HepG2 (cell line): ENCODE measurements around the gene SMIM36. TPM values are rescaled to one million over a fixed set of nuclear protein-coding genes. Genes with fewer than 3 reads are reported as not detected.

Experiments used
- AKAP8 ChIP-seq: sonication (generic); formaldehyde crosslinking; IDR thresholded peaks from 2 replicates; pipeline ENCODE4 v1.5.1; 2020; ENCODE audit warnings: mild to moderate bottlenecking, missing genetic modification reagents
- ATAD3A ChIP-seq: sonication (generic); formaldehyde crosslinking; IDR thresholded peaks from 2 replicates; pipeline ENCODE4 v1.4.0; 2020; ENCODE audit warnings: missing genetic modification reagents
- DZIP1 ChIP-seq: sonication (generic); formaldehyde crosslinking; IDR thresholded peaks from 2 replicates; pipeline ENCODE4 v1.5.0; 2020; ENCODE audit warnings: mild to moderate bottlenecking, missing genetic modification reagents
- FOXP1 ChIP-seq, 2 experiments: fragments of 450-650 bp in 1 of 2; IDR thresholded peaks; 2 replicates each; pipeline ENCODE4 v1.6.1; 2017 to 2018; ENCODE audit warnings: antibody characterized with exemption in 1 of 2
- GRHL1 ChIP-seq: sonication (generic); formaldehyde crosslinking; conservative IDR thresholded peaks from 2 replicates; pipeline ENCODE4 v1.8.0; 2022; ENCODE audit warnings: missing genetic modification reagents
- IRF9 ChIP-seq: sonication (generic); formaldehyde crosslinking; IDR thresholded peaks from 2 replicates; pipeline ENCODE4 v1.8.0; 2022; ENCODE audit warnings: missing genetic modification reagents, mild to moderate bottlenecking, borderline replicate concordance
- KDM5B ChIP-seq: sonication (generic); formaldehyde crosslinking; IDR thresholded peaks from 2 replicates; pipeline ENCODE4 v1.4.0; 2020; ENCODE audit warnings: missing genetic modification reagents, mild to moderate bottlenecking, borderline replicate concordance
- NFKB2 ChIP-seq: sonication (generic); formaldehyde crosslinking; IDR thresholded peaks from 2 replicates; pipeline ENCODE4 v1.4.0; 2020; ENCODE audit warnings: missing genetic modification reagents, borderline replicate concordance
- TEAD3 ChIP-seq: optimal IDR thresholded peaks from 2 replicates; pipeline ENCODE3; 2016; ENCODE audit warnings: borderline replicate concordance
- ZHX1 ChIP-seq: sonication (generic); formaldehyde crosslinking; IDR thresholded peaks from 2 replicates; pipeline ENCODE4 v1.8.1; 2022; ENCODE audit warnings: low read depth, mild to moderate bottlenecking, missing genetic modification reagents
- ZNF230 ChIP-seq: sonication (generic); formaldehyde crosslinking; IDR thresholded peaks from 2 replicates; pipeline ENCODE4 v1.4.0; 2020; ENCODE audit warnings: mild to moderate bottlenecking, missing genetic modification reagents
- ZNF431 ChIP-seq: sonication (generic); formaldehyde crosslinking; IDR thresholded peaks from 2 replicates; pipeline ENCODE4 v1.9.0; 2022; ENCODE audit warnings: missing genetic modification reagents, low read depth, mild to moderate bottlenecking, borderline replicate concordance
- ZNF724P ChIP-seq: sonication (generic); formaldehyde crosslinking; IDR thresholded peaks from 2 replicates; pipeline ENCODE4 v1.8.0; 2022; ENCODE audit warnings: missing genetic modification reagents, borderline replicate concordance
- ZNF766 ChIP-seq: sonication (generic); formaldehyde crosslinking; IDR thresholded peaks from 2 replicates; pipeline ENCODE4 v1.5.0; 2020; ENCODE audit warnings: missing genetic modification reagents, borderline replicate concordance
- ZNF780A ChIP-seq: sonication (generic); formaldehyde crosslinking; IDR thresholded peaks from 2 replicates; pipeline ENCODE4 v1.8.0; 2022; ENCODE audit warnings: mild to moderate bottlenecking, missing genetic modification reagents, moderate library complexity
- ZNF788 ChIP-seq: sonication (generic); formaldehyde crosslinking; IDR thresholded peaks from 2 replicates; pipeline ENCODE4 v1.5.0; 2020; ENCODE audit warnings: mild to moderate bottlenecking, missing genetic modification reagents, borderline replicate concordance
- polyA plus RNA-seq, 8 experiments: library from polyadenylated mRNA; depleted of rRNA in 3 of 8; stranded (reverse) in 7 of 8; unstranded in 1 of 8; fragments of >200 nt; fragmentation: Illumina TruSeq in 4 of 8; extraction: Trizol in 4 of 8; gene quantifications; 2 replicates each; pipeline versions ENCODE4 v1.2.1 to v1.2.3, GENCODE V29; 2011 to 2016; ENCODE audit warnings: low read depth in 4 of 8, missing spikeins in 1 of 8, mixed read lengths in 1 of 8; ENCODE audit not compliant: insufficient read depth in 1 of 8
- total RNA-seq, 5 experiments: library from RNA; depleted of rRNA; stranded (reverse); fragments of >200 nt; fragmentation: Illumina TruSeq; extraction: Trizol; gene quantifications; 2 replicates each; pipeline ENCODE4 v1.2.3, GENCODE V29; 2016; ENCODE audit warnings: low read depth in 1 of 5
- TF ChIP-seq, protein P1 (sequence below): sonication (generic); formaldehyde crosslinking; IDR thresholded peaks from 2 replicates; pipeline ENCODE4 v1.4.0; 2020; ENCODE audit warnings: low read depth, missing genetic modification reagents

Gene SMIM36
- total and polyA plus RNA-seq, 2 of the 13 experiments (the other 11 are each of a cell fraction or from before 2014, with no cell fraction given) = not detected

GRCh38 chr17:55452139-55452790, 59.0 kb downstream of the SMIM36 start (continued):
- TF ChIP-seq ZHX1 (CRISPR knock-in tag) (no peak), TEAD3 (CRISPR knock-in tag) (no peak), ZNF780A (CRISPR knock-in tag) (no peak), IRF9 (CRISPR knock-in tag) (no peak), ZNF230 (CRISPR knock-in tag) (no peak), ZNF766 (CRISPR knock-in tag) (no peak), DZIP1 (CRISPR knock-in tag) (no peak), KDM5B (CRISPR knock-in tag) (no peak), ZNF788 (CRISPR knock-in tag) (no peak), ZNF724P (CRISPR knock-in tag) (no peak), ATAD3A (no peak), NFKB2 (CRISPR knock-in tag) (no peak), AKAP8 (no peak), GRHL1 (CRISPR knock-in tag) (no peak), FOXP1 (IDR thresholded peaks at IDR 0.05) (no peak), FOXP1 (CRISPR knock-in tag; IDR thresholded peaks at IDR 0.05) (no peak), ZNF431 (CRISPR knock-in tag) (no peak)
- TF ChIP-seq, protein P1, sequence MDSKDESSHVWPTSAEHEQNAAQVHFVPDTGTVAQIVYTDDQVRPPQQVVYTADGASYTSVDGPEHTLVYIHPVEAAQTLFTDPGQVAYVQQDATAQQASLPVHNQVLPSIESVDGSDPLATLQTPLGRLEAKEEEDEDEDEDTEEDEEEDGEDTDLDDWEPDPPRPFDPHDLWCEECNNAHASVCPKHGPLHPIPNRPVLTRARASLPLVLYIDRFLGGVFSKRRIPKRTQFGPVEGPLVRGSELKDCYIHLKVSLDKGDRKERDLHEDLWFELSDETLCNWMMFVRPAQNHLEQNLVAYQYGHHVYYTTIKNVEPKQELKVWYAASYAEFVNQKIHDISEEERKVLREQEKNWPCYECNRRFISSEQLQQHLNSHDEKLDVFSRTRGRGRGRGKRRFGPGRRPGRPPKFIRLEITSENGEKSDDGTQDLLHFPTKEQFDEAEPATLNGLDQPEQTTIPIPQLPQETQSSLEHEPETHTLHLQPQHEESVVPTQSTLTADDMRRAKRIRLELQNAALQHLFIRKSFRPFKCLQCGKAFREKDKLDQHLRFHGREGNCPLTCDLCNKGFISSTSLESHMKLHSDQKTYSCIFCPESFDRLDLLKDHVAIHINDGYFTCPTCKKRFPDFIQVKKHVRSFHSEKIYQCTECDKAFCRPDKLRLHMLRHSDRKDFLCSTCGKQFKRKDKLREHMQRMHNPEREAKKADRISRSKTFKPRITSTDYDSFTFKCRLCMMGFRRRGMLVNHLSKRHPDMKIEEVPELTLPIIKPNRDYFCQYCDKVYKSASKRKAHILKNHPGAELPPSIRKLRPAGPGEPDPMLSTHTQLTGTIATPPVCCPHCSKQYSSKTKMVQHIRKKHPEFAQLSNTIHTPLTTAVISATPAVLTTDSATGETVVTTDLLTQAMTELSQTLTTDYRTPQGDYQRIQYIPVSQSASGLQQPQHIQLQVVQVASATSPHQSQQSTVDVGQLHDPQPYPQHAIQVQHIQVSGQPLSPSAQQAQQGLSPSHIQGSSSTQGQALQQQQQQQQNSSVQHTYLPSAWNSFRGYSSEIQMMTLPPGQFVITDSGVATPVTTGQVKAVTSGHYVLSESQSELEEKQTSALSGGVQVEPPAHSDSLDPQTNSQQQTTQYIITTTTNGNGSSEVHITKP = no peak
